Hepatocyte (in vitro differentiated cells): ENCODE measurements around the gene PTTG1. TPM values are rescaled to one million over a fixed set of nuclear protein-coding genes. Genes with fewer than 3 reads are reported as not detected.

ENCODE experiments used
- DNase-seq: peaks from one replicate; pipeline ENCODE4 v3.0.0-alpha.2; 2016; ENCODE audit warnings: low spot score
- H2AFZ ChIP-seq: fragments of 200-600 bp; sonication (generic); 2 replicates; pipeline ENCODE4 v1.6.0; 2016; ENCODE audit warnings: antibody characterized with exemption, mild to moderate bottlenecking
- H3K27ac ChIP-seq: fragments of 200-600 bp; sonication (generic); 2 replicates; pipeline ENCODE4 v1.5.1; 2016; ENCODE audit warnings: mild to moderate bottlenecking
- H3K27me3 ChIP-seq: fragments of 200-600 bp; sonication (generic); 2 replicates; pipeline ENCODE4 v1.6.1; 2016
- H3K36me3 ChIP-seq: fragments of 200-600 bp; sonication (generic); replicated peaks from 2 replicates; pipeline ENCODE4 v1.5.1; 2016; ENCODE audit warnings: low read depth; ENCODE audit not compliant: insufficient read depth
- H3K4me1 ChIP-seq: fragments of 200-600 bp; sonication (generic); 2 replicates; pipeline ENCODE4 v1.5.1; 2016; ENCODE audit warnings: mild to moderate bottlenecking, moderate library complexity; ENCODE audit not compliant: insufficient read depth
- H3K4me2 ChIP-seq: fragments of 200-600 bp; sonication (generic); 2 replicates; pipeline ENCODE4 v1.6.0; 2016
- H3K4me3 ChIP-seq: fragments of 200-600 bp; sonication (generic); 2 replicates; pipeline ENCODE4 v1.5.1; 2016; ENCODE audit warnings: mild to moderate bottlenecking
- H3K79me2 ChIP-seq: fragments of 200-600 bp; sonication (generic); 2 replicates; pipeline ENCODE4 v1.6.0; 2017; ENCODE audit warnings: mild to moderate bottlenecking
- H3K9me2 ChIP-seq: fragments of 200-600 bp; sonication (generic); replicated peaks from 2 replicates; pipeline ENCODE4 v1.6.0; 2017; ENCODE audit warnings: mild to moderate bottlenecking; ENCODE audit not compliant: insufficient read depth
- H3K9me3 ChIP-seq: fragments of 200-600 bp; sonication (generic); 2 replicates; pipeline ENCODE4 v1.5.1; 2016; ENCODE audit warnings: low read depth, mild to moderate bottlenecking
- H4K20me1 ChIP-seq: fragments of 200-600 bp; sonication (generic); 2 replicates; pipeline ENCODE4 v1.6.0; 2016; ENCODE audit warnings: mild to moderate bottlenecking; ENCODE audit not compliant: insufficient read depth, poor library complexity, severe bottlenecking
- EZH2 ChIP-seq: fragments of 200-600 bp; sonication (generic); IDR thresholded peaks from 2 replicates; pipeline ENCODE4 v1.6.1; 2016; ENCODE audit warnings: antibody characterized with exemption, mild to moderate bottlenecking, borderline replicate concordance
- EZH2phosphoT487 ChIP-seq: fragments of 200-600 bp; sonication (generic); IDR thresholded peaks from one replicate; pipeline ENCODE4 v1.6.1; 2018; ENCODE audit warnings: antibody characterized with exemption, mild to moderate bottlenecking, low read depth, moderate library complexity; ENCODE audit not compliant: unreplicated experiment, severe bottlenecking
- WGBS: methylation state at CpG from one replicate; pipeline ENCODE4 v1.1.6; 2016; ENCODE audit warnings: low lambda C conversion rate; ENCODE audit errors: missing lambda C conversion rate; 5-methylcytosine and 5-hydroxymethylcytosine counted together
- polyA plus RNA-seq: library from polyadenylated mRNA; unstranded; fragments of >200 nt; fragmentation: Nextera tagmentation; extraction: Ambion mirVana; gene quantifications from 2 replicates; pipeline ENCODE4 v1.2.1, GENCODE V29; 2016
- total RNA-seq: library from RNA; depleted of rRNA; stranded (reverse); fragments of >200 nt; gene quantifications from 2 replicates; pipeline ENCODE4 v1.2.3, GENCODE V29; 2014
- TF ChIP-seq, protein P1 (sequence below): fragments of 200-600 bp; sonication (generic); IDR thresholded peaks from 2 replicates; pipeline ENCODE4 v1.5.1; 2016; ENCODE audit warnings: antibody characterized with exemption, mild to moderate bottlenecking; ENCODE audit not compliant: poor library complexity

The PTTG1 gene
- total and polyA plus RNA-seq, 2 experiments from 2014 or later, result 18.8 to 49.2 TPM

DNA sequence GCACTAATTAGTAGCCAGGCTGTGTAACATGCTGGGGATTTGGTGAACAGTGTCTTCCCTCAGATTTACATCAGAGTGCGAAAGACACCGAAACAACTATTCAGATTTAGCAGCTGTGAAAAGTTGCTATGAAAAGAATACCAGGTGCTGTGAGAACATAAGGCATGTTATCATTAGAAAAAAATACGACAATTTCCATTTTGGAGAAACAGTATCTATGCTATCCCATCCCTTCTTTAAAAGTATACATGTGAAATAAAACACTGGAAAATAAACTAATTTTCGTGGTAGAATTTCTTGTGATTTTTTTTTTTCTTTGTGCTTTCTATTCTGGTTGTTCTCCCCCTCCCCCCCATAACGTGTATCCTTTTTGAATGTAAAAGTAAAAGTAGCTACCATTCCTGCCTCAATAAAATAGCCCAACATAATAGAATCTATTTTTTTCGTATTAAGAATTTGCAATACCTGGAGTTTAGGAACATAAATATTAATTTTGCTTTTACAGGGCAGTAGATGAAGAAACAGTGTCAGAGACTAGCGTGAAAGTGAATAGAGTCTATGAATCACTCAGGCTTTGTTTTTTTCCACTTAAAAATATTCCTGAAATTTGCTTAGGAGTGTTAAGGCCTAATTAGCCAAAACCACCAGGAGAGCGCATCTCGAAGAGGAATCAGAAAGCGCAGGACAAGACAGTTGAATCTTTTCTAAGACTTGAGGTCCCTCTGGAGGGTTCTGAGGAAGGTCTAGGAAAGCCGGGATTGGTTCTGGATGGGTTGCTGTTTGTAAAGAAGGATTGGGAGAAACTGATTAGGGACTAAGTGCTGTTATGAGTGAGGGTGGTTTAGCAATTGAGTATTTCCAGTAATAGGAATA is 2.0 kb upstream of the PTTG1 start:
- Histone ChIP-seq H4K20me1 (no peaks in the 10 kb centered on the region), H3K9me2 (no peaks in the 10 kb centered on the region), H3K9me3 (no peaks in the 10 kb centered on the region), H3K27ac (peak overlapping the region; percentile 84), H2AFZ (peak overlapping the region; percentile 61), H3K36me3 (no peaks in the 10 kb centered on the region), H3K79me2 (peaks cover 31% of the 10 kb centered on the region), H3K4me2 (peak overlapping the region; percentile 77), H3K27me3 (no peaks in the 10 kb centered on the region), H3K4me1 (peaks cover 8% of the 10 kb centered on the region), H3K4me3 (peak overlapping the region; percentile 24)
- TF ChIP-seq, protein P1, sequence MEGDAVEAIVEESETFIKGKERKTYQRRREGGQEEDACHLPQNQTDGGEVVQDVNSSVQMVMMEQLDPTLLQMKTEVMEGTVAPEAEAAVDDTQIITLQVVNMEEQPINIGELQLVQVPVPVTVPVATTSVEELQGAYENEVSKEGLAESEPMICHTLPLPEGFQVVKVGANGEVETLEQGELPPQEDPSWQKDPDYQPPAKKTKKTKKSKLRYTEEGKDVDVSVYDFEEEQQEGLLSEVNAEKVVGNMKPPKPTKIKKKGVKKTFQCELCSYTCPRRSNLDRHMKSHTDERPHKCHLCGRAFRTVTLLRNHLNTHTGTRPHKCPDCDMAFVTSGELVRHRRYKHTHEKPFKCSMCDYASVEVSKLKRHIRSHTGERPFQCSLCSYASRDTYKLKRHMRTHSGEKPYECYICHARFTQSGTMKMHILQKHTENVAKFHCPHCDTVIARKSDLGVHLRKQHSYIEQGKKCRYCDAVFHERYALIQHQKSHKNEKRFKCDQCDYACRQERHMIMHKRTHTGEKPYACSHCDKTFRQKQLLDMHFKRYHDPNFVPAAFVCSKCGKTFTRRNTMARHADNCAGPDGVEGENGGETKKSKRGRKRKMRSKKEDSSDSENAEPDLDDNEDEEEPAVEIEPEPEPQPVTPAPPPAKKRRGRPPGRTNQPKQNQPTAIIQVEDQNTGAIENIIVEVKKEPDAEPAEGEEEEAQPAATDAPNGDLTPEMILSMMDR, result no peak
- no peak for TF ChIP-seq EZH2phosphoT487
- TF ChIP-seq EZH2, result no peak
- WGBS, result 46% methylated on average over 11 of the region's 11 CpGs
- no peak for DNase-seq

- Histone ChIP-seq H3K4me2 (no peak overlapping the region), H3K79me2 (peaks cover 31% of the 10 kb centered on the region)
- TF ChIP-seq EZH2 (no peak), EZH2phosphoT487 (no peak)
- TF ChIP-seq, protein P1, result no peak
Measured at GRCh38 chr5:160420331-160420610, 1.4 kb upstream of the PTTG1 start.

DNA sequence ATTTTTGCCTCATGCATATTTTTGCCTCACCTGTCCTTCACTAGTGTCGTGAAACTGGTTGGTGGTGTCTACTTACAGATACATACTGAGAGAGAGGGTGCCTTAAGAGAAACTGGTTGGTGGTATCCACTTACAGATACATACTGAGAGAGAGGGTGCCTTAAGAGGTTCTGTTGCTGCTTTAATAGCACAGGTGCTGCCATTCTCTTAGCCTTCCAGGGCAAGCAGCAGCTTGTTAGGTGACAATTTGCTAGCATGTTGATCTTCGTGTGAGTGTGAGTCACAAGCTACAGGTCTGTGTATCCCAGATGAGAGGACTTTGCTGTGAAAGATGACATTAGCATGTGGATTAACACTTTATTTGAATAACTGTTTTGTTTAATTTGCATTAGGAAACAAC is 1.4 kb downstream of the PTTG1 start:
- Histone ChIP-seq H3K27me3 (no peaks in the 10 kb centered on the region), H3K79me2 (peaks cover 10% of the 10 kb centered on the region), H4K20me1 (no peaks in the 10 kb centered on the region), H3K36me3 (no peaks in the 10 kb centered on the region), H3K4me3 (no peak overlapping the region), H3K27ac (no peak overlapping the region), H3K4me2 (peak overlapping the region; percentile 72), H3K9me3 (no peaks in the 10 kb centered on the region), H3K4me1 (peaks cover 8% of the 10 kb centered on the region), H2AFZ (no peak overlapping the region), H3K9me2 (no peaks in the 10 kb centered on the region)
- no peak for DNase-seq
- WGBS, result 39% methylated on average over 2 of the region's 2 CpGs
- TF ChIP-seq EZH2 (no peak), EZH2phosphoT487 (no peak)
- TF ChIP-seq, protein P1, result no peak

More at GRCh38 chr5:160420331-160420610, 1.4 kb upstream of the PTTG1 start:
- no peaks in the 10 kb centered on the region for H3K9me3 ChIP-seq
- no peaks in the 10 kb centered on the region for H3K27me3 ChIP-seq
- no peaks in the 10 kb centered on the region for H3K36me3 ChIP-seq
- no peak for DNase-seq
- H2AFZ ChIP-seq, result peak overlapping the region; percentile 61
- H3K9me2 ChIP-seq, result no peaks in the 10 kb centered on the region
- no peak overlapping the region for H3K4me3 ChIP-seq
- H3K4me1 ChIP-seq, result peaks cover 8% of the 10 kb centered on the region
- no peaks in the 10 kb centered on the region for H4K20me1 ChIP-seq
- no peak overlapping the region for H3K27ac ChIP-seq
